ENCODE data around the gene PAM.

PAM gene

GRCh38 chr5:102853680-102854079 is 98.6 kb downstream of the PAM start:
- no peak for DNase-seq (ENCODE audit: low read depth, low spot score)

DNA sequence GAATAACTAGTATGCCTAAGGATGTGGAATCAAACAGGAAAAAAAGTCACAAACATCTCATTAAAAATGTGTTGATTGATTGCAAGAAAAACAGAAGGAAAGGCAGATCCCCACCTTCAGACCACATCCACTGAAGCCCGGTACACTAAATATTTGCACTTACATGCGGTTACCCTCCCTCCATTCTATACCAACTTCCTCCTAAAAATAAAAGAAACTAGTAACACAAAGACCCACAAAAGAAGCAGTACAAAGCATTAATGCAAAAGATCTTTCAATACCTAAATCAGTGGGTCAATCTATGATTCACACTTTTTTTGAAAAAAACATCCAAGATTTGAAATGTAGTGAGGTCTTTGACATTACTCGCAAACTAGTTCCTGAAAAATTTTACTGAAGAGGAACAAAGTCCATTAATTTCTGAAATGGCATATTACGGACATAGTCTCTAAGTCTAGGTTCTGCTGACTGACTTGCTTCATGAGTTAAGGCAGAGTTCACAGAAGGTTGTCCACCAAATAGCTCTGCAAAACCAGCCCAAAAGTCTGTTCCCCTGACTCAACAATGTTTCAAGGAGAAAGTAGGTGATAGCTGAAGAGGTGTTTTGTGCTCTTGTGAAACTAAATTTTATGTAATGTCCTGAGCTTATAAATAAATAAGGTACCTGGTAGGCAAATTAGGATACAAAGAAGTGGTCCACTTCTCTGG is 100.7 kb downstream of the PAM start:
- no peak overlapping the region for H3K27ac ChIP-seq
- no peak for DNase-seq (ENCODE audit: low read depth, low spot score)

More at GRCh38 chr5:102853680-102854079, 98.6 kb downstream of the PAM start:
- H3K27ac ChIP-seq, result no peak overlapping the region

DNA sequence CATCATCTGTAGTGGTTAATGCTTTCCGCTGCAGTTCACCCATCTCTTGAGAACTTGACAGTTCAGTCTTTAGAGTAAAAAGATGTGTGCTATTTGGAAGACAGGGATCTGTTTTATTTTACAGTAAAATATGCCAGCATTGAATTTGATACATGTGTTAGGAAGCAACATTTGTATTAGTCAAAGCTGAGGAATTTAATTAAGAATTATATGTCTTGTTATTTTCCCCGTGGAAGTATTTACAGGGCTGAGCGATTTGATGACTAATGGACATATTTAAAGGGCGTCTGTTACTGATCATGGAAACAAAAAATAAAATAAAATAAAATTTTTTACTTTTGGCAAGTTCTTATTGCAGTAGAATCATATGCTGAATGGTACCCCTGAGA is 101.3 kb downstream of the PAM start:
- no peak overlapping the region for H3K27ac ChIP-seq
- DNase-seq (ENCODE audit: low read depth, low spot score), result no peak

GRCh38 chr5:102857076-102857818 is 102.1 kb downstream of the PAM start:
- DNase-seq (ENCODE audit: low read depth, low spot score), result no peak
- H3K27ac ChIP-seq, result no peak overlapping the region

GRCh38 chr5:102858221-102858620 is 103.1 kb downstream of the PAM start:
- DNase-seq (ENCODE audit: low read depth, low spot score), result no peak
- H3K27ac ChIP-seq, result no peak overlapping the region

DNA sequence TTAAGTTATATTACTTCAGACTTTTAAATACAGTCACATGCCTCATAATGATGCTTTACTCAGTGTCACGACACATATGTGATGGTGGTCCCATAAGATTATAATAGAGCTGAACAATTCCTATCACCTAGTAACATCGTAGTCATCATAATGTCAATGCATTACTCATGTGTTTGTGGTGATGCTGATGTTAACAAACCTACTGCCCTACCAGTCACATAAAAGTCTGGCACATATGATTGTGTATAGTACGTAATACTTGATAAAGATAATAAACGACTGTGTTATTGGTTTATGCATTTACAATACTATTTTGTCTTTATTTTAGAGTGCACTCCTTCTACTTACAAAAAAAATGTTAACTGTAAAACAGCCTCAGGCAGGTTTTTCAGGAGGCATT is 103.7 kb downstream of the PAM start:
- H3K27ac ChIP-seq, result no peak overlapping the region
- peak; percentile 18 for DNase-seq (ENCODE audit: low read depth, low spot score)

DNA sequence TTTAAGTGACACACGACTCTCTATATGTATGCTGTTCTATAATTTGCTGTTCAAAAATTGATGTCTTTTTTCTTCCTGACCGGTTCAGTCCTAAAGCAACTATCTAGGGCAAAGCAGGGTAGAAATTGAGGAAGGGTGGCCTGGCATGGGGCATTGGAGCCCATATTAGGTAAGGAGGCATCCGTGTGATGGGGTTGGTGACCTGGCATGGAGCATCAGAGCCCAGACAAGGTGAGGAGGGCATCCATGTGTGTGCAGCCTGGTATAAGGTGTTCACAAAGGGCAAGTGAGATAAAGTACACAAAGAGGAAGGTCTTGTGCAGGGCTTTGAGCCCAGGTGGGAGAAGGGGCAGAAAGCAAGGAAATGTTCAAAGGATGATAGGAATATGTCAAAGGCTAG is 104.9 kb downstream of the PAM start:
- DNase-seq (ENCODE audit: low read depth, low spot score), result no peak
- H3K27ac ChIP-seq, result no peak overlapping the region

- no peak overlapping the region for H3K27ac ChIP-seq
- DNase-seq (ENCODE audit: low read depth, low spot score), result no peak
Measured at GRCh38 chr5:102863058-102863457, 108.0 kb downstream of the PAM start.

DNA sequence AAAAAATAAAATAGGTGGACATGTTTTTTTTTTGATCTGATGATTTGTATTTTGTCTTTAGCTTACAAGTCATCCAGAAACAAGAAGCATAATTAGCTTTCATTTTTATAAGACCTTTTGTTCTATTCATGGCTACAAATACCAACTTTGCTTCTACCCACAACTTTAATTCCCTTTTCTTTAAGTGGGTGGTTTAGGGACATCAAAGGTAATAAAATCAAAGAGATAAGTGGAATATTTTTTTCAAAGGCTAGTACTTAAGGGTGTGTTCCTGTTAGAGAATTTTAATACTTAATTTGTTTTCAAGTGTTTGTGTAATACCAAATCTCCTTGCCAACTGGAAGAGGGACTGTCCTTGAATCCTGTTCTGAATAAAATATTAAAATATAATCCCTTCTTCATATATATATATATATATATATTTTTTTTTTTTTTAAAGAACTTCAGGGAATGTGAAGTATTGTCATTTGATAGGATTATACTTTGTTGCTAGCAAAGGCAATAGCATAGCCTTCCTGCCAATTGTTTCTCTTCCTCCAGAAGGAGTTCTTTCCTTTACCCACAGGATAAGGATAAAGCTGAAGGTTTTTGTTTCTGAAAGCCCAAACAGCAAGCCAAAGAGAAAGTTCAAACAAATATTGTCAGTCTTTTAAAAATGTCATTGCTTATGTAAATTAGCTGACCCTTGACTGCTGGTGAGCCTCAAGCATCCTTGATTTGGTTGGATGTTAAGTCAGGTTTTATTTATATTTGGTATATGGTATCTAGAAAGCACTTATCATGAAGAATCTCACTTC is 108.9 kb downstream of the PAM start:
- no peak overlapping the region for H3K27ac ChIP-seq
- DNase-seq (ENCODE audit: low read depth, low spot score), result no peak

- H3K27ac ChIP-seq, result peak overlapping the region; percentile 52
- no peak for DNase-seq (ENCODE audit: low read depth, low spot score)
Measured at GRCh38 chr5:102865171-102865509, 110.0 kb downstream of the PAM start.

- peak overlapping the region; percentile 52 for H3K27ac ChIP-seq
- peak; percentile 34 for DNase-seq (ENCODE audit: low read depth, low spot score)
Measured at GRCh38 chr5:102865510-102866236, 110.6 kb downstream of the PAM start.

DNA sequence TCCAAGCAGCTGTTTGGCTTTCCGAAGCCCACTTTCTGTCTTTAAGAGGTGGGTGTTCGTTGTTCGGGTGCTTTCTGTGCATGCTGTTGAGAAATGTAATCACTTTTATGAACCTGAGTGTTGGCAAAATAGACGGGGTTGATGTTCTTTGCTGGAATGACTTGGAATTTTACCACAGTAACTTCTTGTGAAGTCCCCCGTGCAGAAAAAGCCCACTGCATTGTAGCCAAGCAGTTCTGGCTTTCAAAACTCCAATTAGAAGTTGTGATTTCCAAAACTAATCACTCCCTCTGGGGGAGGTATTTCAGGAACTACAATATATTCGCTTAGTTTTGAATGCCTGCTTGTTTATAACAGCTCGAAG is 111.1 kb downstream of the PAM start:
- no peak for DNase-seq (ENCODE audit: low read depth, low spot score)
- H3K27ac ChIP-seq, result peak overlapping the region; percentile 52

DNA sequence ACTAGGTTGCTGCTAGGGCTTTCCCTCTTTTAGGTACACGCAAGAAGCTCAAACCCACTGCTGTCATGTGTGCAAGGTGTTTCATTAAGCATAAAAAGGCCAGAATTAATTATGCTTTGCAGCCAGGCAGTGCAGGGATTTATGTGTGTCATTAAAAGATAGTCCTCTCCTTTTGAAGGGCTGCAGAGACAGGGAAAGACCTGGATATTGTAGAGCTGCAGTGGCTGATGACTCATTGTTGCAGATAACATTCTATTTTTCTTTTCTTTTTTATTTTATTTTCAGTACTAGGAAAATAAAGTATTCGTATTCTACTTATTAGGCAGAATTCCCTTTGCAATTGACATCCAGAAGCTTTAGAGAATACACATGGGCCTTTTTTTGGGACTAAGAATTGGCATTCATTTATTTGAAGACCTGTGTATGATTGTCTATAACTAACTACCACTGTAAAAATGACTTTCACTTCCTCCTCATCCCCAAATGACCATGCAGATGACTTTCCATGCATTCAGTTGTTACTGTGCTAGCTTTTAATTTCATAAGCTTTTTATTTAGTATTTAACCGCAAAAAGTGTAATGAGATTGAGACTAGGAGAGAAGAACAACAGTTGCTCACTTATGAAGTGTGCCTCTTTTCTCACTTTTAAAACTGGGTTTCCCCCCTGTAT is 113.0 kb downstream of the PAM start:
- no peak overlapping the region for H3K27ac ChIP-seq
- no peak for DNase-seq (ENCODE audit: low read depth, low spot score)

DNA sequence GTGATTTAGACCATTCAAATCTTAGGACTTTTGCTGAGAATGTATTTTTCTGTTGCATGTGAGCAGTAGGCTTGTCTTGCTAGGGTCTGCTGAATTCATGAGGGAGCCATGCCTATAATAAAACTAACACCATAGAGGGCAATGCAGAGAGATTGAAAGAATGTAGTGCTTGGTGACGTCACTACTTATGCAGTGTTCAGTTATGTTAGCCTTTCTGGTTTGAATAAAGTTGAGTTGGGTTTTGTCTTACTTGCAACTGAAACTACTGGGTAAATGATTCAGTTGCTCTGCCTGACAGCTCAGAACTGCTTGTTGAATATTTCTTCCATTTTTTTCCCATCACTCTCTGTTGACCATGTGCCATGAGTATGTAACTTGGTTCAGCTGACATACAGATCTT is 114.1 kb downstream of the PAM start:
- no peak for DNase-seq (ENCODE audit: low read depth, low spot score)
- H3K27ac ChIP-seq, result no peak overlapping the region

DNA sequence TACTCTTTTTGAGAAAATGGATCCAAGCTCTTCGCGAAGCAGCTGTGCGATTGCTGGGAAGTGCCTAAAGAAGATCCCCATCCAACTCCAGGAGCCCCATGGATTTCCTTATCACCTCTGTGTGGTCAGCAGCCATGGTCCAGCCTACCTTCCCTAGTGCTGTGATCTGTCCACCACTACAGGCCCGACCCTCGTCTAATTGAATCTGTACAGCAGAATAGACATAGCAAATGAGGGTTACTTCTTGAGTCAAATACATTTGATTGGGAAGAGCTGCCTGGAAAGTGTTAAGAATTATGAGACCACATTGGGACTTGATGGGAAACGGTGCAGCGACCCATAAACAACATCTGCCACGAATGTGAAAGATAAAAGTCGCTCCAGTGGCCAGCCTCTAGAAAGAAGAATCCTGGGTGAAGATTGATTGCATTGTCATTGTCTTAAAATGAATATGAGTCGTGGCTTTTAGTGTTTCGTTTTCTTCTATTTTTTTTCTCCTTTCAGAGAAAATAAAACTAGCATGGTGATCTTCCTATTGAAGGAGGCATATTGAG is 118.4 kb downstream of the PAM start:
- H3K27ac ChIP-seq, result no peak overlapping the region
- DNase-seq (ENCODE audit: low read depth, low spot score), result no peak

DNA sequence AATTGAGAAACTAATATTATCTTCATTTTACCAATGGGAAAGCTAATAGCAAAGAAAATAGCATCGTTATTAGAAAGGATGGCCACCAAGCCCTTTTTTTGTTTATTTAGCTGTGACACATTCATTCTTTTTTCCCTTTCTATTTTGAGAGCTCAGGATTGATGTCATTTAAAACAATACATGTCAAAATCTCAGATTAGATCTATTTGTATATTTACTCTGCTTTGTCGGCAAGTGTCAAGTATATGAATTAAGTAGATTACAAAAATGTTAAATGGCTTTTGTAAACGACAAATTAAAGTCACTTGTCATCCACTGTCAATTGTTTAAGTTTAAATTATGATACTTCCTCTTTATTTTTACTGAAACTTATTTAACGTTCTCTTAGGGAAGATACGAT is 118.9 kb downstream of the PAM start:
- H3K27ac ChIP-seq, result no peak overlapping the region
- no peak for DNase-seq (ENCODE audit: low read depth, low spot score)

DNA sequence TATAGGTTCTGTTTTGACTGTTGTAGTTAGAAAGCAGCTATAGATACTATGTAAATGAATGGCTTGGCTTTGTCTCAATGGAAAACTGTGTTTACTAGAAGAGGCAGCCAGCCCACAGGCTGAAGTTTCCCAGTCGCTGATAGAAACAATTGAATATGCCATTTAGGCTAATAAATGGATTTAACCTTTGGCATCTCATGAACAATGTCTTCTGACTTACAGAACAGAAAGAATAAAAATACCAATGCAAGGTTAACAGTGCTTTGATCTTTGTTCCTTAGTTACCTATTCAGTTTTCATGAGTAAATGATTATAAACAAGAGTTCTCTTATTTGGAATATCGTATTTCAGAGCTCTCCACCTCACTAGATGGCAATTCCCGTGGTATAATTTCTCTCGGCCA is 120.6 kb downstream of the PAM start:
- DNase-seq (ENCODE audit: low read depth, low spot score), result no peak
- no peak overlapping the region for H3K27ac ChIP-seq

- no peak for DNase-seq (ENCODE audit: low read depth, low spot score)
- no peak overlapping the region for H3K27ac ChIP-seq
Measured at GRCh38 chr5:102876610-102877009, 121.5 kb downstream of the PAM start.

DNA sequence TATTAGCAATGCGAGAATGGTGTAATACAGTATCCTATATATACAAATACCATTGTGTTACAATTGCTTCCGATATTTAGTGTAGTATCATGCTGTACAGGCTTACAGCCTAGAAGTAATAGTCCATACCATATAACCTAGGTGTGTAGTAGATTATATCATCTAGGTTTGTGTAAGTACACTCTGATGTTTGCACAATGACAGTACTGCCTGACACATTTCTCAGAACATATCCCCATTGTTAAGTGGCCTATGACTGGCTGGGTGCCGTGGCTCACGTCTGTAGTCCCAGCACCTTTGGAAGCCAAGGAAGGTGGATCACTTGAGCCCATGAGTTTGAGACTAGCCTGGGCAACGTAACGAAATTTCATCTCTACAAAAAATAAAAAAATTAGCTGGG is 124.6 kb downstream of the PAM start:
- no peak for DNase-seq (ENCODE audit: low read depth, low spot score)
- no peak overlapping the region for H3K27ac ChIP-seq

DNA sequence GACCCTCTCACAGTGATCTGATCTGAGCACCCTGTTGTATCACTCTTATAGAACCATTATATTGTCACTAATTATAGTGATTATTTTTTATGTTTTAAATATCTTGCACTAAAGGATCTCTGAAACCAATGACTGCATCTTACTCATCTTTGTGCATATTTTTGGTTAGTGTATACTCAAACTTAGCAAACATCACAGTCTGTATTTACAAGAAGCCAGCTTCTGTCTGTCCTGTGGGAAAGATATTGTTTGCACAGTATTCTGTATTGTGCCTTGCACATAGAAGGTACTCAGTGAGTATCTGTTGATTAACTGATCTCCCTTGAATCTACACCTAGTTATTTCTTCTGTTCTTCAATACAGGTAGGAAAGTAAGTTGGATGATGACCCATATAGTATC is 131.5 kb downstream of the PAM start:
- no peak for DNase-seq (ENCODE audit: low read depth, low spot score)
- H3K27ac ChIP-seq, result no peak overlapping the region
